Sigmoid colon (tissue), 3 donors: ENCODE data around the gene DYNC1H1.

Experiments
- CTCF ChIP-seq, 4 experiments: fragments of 450-650 bp in 3 of 4; fragments of 200-600 bp in 1 of 4; IDR thresholded peaks; one replicate each; pipeline ENCODE4 v1.5.1; 2016 to 2019; ENCODE audit warnings: antibody characterized with exemption in 4 of 4, mild to moderate bottlenecking in 3 of 4, moderate library complexity in 2 of 4
- POLR2A ChIP-seq, 2 donors: fragments of 450-650 bp; IDR thresholded peaks; one replicate each; pipeline ENCODE4 v1.6.1; 2016; ENCODE audit warnings: antibody characterized with exemption in 2 of 2, mild to moderate bottlenecking in 2 of 2, moderate library complexity in 2 of 2

GRCh38 chr14:101975231-101975630 is 10.9 kb downstream of the DYNC1H1 start:
- TF ChIP-seq CTCF (IDR thresholded peaks at IDR 0.05): no peak
- no peak for TF ChIP-seq POLR2A (IDR thresholded peaks at IDR 0.05)
